ENCODE data around the gene NTPCR.

DNA sequence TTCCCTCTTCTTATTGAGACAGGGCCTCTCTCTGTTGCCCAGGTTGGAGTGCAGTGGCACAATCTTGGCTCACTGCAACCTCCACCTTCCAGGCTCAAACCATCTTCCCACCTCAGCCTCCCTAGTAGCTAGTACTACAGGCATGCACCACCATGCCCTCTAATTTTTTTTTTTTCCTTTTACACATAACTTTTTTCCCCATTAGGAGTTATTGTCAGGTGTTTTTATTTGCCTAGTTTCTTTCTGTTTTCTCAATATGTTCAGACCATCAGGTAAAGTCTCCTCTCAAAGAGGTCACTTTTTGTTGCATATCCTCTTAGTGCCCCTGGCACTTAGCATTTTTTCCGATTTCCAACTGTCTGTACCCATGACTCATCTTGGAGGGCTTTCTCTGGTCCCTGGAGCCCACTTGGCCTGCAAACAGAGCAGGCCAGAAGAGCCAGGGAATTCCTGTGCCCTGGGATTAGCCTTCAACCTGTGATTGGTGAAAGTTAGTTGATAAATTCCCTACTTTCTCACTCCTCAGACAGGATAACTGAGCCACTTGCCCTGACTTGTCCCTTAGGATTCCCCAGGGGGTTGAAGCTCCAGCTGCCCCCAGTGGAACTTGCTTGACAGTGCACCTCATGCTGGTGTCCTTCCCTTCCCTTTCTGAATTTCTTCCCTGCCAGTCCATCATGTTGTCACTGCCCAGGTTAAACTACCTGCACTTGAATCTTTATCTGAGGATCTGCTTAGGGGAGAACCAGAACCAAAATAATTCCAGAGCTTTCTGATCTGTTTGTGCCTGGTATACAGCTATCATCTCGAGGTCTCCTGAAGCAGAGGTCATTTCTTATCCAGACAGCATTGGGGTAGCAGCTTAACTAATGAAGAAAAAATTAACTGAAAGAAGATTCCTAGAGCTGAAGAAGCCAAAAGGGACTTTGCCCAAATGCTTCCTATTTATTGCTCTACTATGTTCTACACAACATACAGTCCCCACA is 2.4 kb downstream of the NTPCR start:
- no peak for TF ChIP-seq ZNF768 (tag by site-specific recombination; IDR thresholded peaks at IDR 0.05)
- TF ChIP-seq, protein P1, sequence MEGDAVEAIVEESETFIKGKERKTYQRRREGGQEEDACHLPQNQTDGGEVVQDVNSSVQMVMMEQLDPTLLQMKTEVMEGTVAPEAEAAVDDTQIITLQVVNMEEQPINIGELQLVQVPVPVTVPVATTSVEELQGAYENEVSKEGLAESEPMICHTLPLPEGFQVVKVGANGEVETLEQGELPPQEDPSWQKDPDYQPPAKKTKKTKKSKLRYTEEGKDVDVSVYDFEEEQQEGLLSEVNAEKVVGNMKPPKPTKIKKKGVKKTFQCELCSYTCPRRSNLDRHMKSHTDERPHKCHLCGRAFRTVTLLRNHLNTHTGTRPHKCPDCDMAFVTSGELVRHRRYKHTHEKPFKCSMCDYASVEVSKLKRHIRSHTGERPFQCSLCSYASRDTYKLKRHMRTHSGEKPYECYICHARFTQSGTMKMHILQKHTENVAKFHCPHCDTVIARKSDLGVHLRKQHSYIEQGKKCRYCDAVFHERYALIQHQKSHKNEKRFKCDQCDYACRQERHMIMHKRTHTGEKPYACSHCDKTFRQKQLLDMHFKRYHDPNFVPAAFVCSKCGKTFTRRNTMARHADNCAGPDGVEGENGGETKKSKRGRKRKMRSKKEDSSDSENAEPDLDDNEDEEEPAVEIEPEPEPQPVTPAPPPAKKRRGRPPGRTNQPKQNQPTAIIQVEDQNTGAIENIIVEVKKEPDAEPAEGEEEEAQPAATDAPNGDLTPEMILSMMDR (tag by site-specific recombination; IDR thresholded peaks at IDR 0.05): peak; percentile 81
- TF ChIP-seq ZNF585B (tag by site-specific recombination; IDR thresholded peaks at IDR 0.05): no peak
- no peak for TF ChIP-seq ZNF654 (tag by site-specific recombination; IDR thresholded peaks at IDR 0.05; ENCODE audit: low read depth)
- no peak for TF ChIP-seq SALL2 (tag by site-specific recombination; IDR thresholded peaks at IDR 0.05; ENCODE audit: borderline replicate concordance)
- TF ChIP-seq YY1 (tag by site-specific recombination; IDR thresholded peaks at IDR 0.05): no peak
- 0 out of 2 replicates have a peak, but pooled peaks have one; percentile 65 for TF ChIP-seq ZNF184 (tag by site-specific recombination; IDR thresholded peaks at IDR 0.05)
- TF ChIP-seq, protein P2, sequence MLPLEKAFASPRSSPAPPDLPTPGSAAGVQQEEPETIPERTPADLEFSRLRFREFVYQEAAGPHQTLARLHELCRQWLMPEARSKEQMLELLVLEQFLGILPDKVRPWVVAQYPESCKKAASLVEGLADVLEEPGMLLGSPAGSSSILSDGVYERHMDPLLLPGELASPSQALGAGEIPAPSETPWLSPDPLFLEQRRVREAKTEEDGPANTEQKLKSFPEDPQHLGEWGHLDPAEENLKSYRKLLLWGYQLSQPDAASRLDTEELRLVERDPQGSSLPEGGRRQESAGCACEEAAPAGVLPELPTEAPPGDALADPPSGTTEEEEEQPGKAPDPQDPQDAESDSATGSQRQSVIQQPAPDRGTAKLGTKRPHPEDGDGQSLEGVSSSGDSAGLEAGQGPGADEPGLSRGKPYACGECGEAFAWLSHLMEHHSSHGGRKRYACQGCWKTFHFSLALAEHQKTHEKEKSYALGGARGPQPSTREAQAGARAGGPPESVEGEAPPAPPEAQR (tag by site-specific recombination; IDR thresholded peaks at IDR 0.05): no peak
- TF ChIP-seq ZNF174 (tag by site-specific recombination; IDR thresholded peaks at IDR 0.05): no peak
- TF ChIP-seq, protein P3, sequence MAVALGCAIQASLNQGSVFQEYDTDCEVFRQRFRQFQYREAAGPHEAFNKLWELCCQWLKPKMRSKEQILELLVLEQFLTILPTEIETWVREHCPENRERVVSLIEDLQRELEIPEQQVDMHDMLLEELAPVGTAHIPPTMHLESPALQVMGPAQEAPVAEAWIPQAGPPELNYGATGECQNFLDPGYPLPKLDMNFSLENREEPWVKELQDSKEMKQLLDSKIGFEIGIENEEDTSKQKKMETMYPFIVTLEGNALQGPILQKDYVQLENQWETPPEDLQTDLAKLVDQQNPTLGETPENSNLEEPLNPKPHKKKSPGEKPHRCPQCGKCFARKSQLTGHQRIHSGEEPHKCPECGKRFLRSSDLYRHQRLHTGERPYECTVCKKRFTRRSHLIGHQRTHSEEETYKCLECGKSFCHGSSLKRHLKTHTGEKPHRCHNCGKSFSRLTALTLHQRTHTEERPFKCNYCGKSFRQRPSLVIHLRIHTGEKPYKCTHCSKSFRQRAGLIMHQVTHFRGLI (tag by site-specific recombination; IDR thresholded peaks at IDR 0.05): no peak
- TF ChIP-seq ZNF121 (tag by site-specific recombination; IDR thresholded peaks at IDR 0.05): no peak
- peak; percentile 71 for TF ChIP-seq ZNF660 (tag by site-specific recombination; IDR thresholded peaks at IDR 0.05)
- peak; percentile 67; the same call in 1 of the 2 replicates for TF ChIP-seq ZXDB (tag by site-specific recombination; IDR thresholded peaks at IDR 0.05)
- no peak for TF ChIP-seq ZNF10 (tag by site-specific recombination; IDR thresholded peaks at IDR 0.05)

Data from HEK293 (cell line).